ENCODE measurements around the gene SPRR1B. TPM values are rescaled to one million over a fixed set of nuclear protein-coding genes. Genes with fewer than 3 reads are reported as not detected.
A peak's percentile ranks its signal among the peaks of the same experiment; 100 is the strongest.

SPRR1B gene
- total RNA-seq, 1 experiment from 2014 or later = not detected

GRCh38 chr1:153028766-153029165, 2.2 kb upstream of the SPRR1B start:
- 0 out of 2 replicates have a peak, but pooled peaks cover 5% of the 10 kb centered on the region for H3K9me2 ChIP-seq (ENCODE audit: insufficient read depth)
- no peaks in the 10 kb centered on the region for H3K79me2 ChIP-seq (ENCODE audit: low read depth)
- no TSS peak for BruUV-seq (replicated peaks)
- DNase-seq = no peak
- H3K27me3 ChIP-seq (ENCODE audit: insufficient read depth, low read depth) = no peaks in the 10 kb centered on the region
- CTCF ChIA-PET = no interaction called here
- H3K9me3 ChIP-seq (ENCODE audit: insufficient read depth, low read depth) = no peaks in the 10 kb centered on the region
- intact Hi-C loops (cut with micrococcal nuclease; ENCODE audit: unreplicated experiment) = no loop called here
- no peak overlapping the region for H2AFZ ChIP-seq
- H3K4me1 ChIP-seq (replicated peaks; ENCODE audit: insufficient read depth) = peaks cover 36% of the 10 kb centered on the region
- no peak overlapping the region for H3K4me3 ChIP-seq
- H4K20me1 ChIP-seq (ENCODE audit: insufficient read depth) = no peaks in the 10 kb centered on the region
- TF ChIP-seq EZH2 (IDR thresholded peaks at IDR 0.05; ENCODE audit: low read depth) = no peak
- no peak for TF ChIP-seq CTCF (conservative IDR thresholded peaks at IDR 0.05)
- no peak overlapping the region for H3K4me2 ChIP-seq
- H3F3A ChIP-seq (ENCODE audit: insufficient read depth, low read depth) = peaks cover 11% of the 10 kb centered on the region; the same call in 1 of the 2 replicates
- POLR2A ChIA-PET (ENCODE audit: unreplicated experiment) = no interaction called here
- no peaks in the 10 kb centered on the region for H3K36me3 ChIP-seq (ENCODE audit: low read depth)
- H3K27ac ChIP-seq = no peak overlapping the region

- POLR2A ChIA-PET (ENCODE audit: unreplicated experiment) = no interaction called here
Observed at GRCh38 chr1:153032073-153032472, 1.1 kb downstream of the SPRR1B start.

GRCh38 chr1:153032677-153033308, 1.8 kb downstream of the SPRR1B start:
- Histone ChIP-seq H3K9me3 (ENCODE audit: insufficient read depth, low read depth) (no peaks in the 10 kb centered on the region), H3K9me2 (ENCODE audit: insufficient read depth) (no peaks in the 10 kb centered on the region), H3K4me1 (replicated peaks; ENCODE audit: insufficient read depth) (peaks cover 37% of the 10 kb centered on the region), H3K36me3 (ENCODE audit: low read depth) (no peaks in the 10 kb centered on the region), H3F3A (ENCODE audit: insufficient read depth, low read depth) (peaks cover 11% of the 10 kb centered on the region; the same call in 1 of the 2 replicates), H3K4me3 (no peak overlapping the region), H3K4me2 (peak overlapping the region; percentile 65), H4K20me1 (ENCODE audit: insufficient read depth) (no peaks in the 10 kb centered on the region), H2AFZ (no peak overlapping the region), H3K27me3 (ENCODE audit: insufficient read depth, low read depth) (no peaks in the 10 kb centered on the region), H3K79me2 (ENCODE audit: low read depth) (no peaks in the 10 kb centered on the region), H3K27ac (peak overlapping the region; percentile 48; the same call in 1 of the 2 replicates)
- peak; percentile 71 to 96 for DNase-seq
- TF ChIP-seq EZH2 (IDR thresholded peaks at IDR 0.05; ENCODE audit: low read depth) = no peak
- TF ChIP-seq CTCF (conservative IDR thresholded peaks at IDR 0.05) = peak; percentile 64
- ChIA-PET POLR2A (ENCODE audit: unreplicated experiment) (no interaction called here), CTCF (interaction anchor here (0.8 to 1.3 kb wide), 4 partner anchors 59 to 162 kb away, joined by 4 to 6 read pairs (median 4); no protein-coding TSS in a partner anchor)
- intact Hi-C loops (cut with micrococcal nuclease; ENCODE audit: unreplicated experiment) = loop anchor here (1.0 to 5.0 kb wide), 4 partner anchors 80 to 161 kb away; no protein-coding TSS in a partner anchor
- no TSS peak for BruUV-seq (replicated peaks)

More at GRCh38 chr1:153032073-153032472, 1.1 kb downstream of the SPRR1B start:
- H3K79me2 ChIP-seq (ENCODE audit: low read depth) = no peaks in the 10 kb centered on the region
- no peaks in the 10 kb centered on the region for H3K9me2 ChIP-seq (ENCODE audit: insufficient read depth)
- no peak overlapping the region for H3K4me3 ChIP-seq
- peaks cover 11% of the 10 kb centered on the region; the same call in 1 of the 2 replicates for H3F3A ChIP-seq (ENCODE audit: insufficient read depth, low read depth)
- H3K36me3 ChIP-seq (ENCODE audit: low read depth) = no peaks in the 10 kb centered on the region
- peaks cover 37% of the 10 kb centered on the region for H3K4me1 ChIP-seq (replicated peaks; ENCODE audit: insufficient read depth)
- DNase-seq = no peak
- H3K27ac ChIP-seq = no peak overlapping the region
- no peaks in the 10 kb centered on the region for H3K9me3 ChIP-seq (ENCODE audit: insufficient read depth, low read depth)
- CTCF ChIA-PET = interaction anchor here (0.8 to 1.3 kb wide), 2 partner anchors 105 to 161 kb away, joined by 4 read pairs; no protein-coding TSS in a partner anchor
- no TSS peak for BruUV-seq (replicated peaks)
- no peaks in the 10 kb centered on the region for H3K27me3 ChIP-seq (ENCODE audit: insufficient read depth, low read depth)
- no peak overlapping the region for H2AFZ ChIP-seq
- TF ChIP-seq EZH2 (IDR thresholded peaks at IDR 0.05; ENCODE audit: low read depth) (no peak), CTCF (conservative IDR thresholded peaks at IDR 0.05) (no peak)
- H3K4me2 ChIP-seq = no peak overlapping the region
- no peaks in the 10 kb centered on the region for H4K20me1 ChIP-seq (ENCODE audit: insufficient read depth)
- intact Hi-C loops (cut with micrococcal nuclease; ENCODE audit: unreplicated experiment) = loop anchor here (2.0 to 5.0 kb wide), 3 partner anchors 80 to 161 kb away; no protein-coding TSS in a partner anchor

All from PC-9 (cell line).